ENCODE measurements around the gene CRHBP.
"Not testable (repeated sequence)": the region's sequence is repeated elsewhere in the genome, so short reads cannot be mapped to it uniquely, and the experiment has no call there.

The CRHBP gene

DNA sequence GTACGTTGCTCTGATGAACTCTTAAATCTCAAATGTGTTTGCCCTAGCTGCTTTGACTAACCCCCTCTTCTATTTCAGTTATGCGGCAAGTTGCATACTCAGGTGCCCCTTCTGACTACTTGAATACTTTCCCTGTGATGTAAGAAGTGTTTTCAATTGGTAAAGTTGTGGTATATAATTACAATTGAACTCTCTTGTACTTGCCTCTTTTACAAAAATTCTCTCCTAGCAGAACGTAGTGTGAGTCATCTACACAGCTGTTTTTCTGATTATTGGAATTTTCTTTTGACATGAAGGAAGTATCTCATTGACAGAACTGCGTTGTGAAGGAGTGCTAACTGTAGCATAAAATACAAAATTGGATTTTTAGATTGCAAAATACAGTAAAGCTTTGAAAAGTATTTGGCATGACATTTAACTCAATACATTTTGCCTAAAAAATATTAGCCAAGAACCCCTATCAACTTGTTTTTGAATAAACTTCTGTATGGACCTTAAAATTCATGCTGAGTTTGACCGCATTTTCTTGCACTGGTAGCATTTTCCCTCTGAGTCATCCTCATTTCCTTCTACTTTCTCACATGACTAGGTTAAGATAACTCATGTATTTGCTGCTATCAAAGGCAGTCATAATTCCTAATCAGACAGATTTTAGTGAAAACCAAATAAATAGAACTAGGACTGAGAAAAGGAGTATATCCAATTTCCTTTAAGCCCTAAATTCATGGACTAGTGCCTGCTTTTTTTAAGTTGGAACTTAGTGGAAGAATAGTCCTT is 6.3 kb downstream of the CRHBP start:
- peak; percentile 33 for DNase-seq (ENCODE audit: low read depth)

DNA sequence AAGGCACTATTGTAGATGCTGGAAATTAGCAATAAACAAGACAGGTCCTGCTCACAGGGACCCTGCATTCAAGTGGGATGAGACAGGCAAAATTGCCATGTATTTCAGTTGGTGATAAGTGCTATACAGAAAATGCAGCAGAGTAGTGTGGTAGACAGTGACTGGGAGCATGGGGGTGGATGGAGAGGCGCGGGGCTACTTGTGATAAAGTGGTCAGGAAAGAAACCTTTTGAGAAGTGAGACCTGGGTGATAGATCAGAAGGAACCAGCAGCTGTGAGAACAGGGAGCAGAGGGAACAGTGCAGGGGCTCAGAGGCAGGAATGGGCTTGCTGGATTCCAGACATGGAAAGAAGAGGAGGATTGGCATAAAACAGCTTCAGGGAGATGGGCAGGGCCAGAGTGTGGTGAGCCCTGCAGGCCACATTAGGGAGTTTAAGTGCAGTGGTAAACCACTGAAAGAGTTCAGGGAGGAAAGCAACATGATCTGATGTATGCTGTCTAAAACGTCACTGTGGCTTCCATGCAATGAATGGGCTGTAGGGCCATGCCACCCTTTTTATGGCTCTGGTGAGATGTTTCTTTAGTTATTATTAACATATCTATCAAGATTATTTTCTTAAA is 7.3 kb downstream of the CRHBP start:
- DNase-seq (ENCODE audit: low read depth), result peak; percentile 31

DNA sequence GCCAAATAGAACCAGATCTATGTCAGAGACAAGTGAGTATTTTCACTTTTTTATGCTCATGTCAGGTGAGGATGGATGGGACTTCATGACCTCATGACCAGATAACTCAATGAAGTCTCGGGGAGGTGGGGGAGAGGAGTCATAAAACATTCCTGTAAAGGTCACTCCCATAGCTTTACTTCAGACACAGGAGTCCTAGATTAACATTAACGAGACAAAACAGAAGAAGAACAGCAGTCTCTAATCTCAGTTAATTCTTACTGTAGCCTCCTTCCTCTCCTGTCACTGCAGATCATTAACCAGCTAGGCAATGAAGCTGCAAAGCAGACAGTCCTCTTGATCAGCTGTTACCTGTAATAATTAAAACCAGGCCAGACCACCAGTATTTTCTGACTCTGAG is 11.2 kb downstream of the CRHBP start:
- DNase-seq (ENCODE audit: low read depth), result no peak

DNA sequence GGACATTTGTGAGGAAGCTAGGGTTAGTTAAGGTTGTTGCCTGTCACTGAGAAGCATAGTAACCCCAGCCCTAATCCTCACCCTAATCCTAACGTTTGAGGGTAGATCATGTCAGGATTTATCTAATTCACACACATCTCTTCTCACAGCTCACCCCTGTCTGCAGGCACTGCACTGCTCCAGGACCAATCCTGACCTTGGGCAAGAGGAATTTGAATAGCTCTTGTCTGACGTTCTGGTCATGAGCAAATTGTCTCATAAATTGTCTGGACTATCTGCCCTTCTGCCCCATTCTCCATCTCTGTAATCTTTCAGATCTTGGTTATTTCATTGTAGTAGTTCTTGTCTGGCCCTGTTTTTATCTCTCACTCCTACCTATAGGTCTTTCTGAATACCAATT is 18.7 kb downstream of the CRHBP start:
- DNase-seq (ENCODE audit: low read depth), result no peak

DNA sequence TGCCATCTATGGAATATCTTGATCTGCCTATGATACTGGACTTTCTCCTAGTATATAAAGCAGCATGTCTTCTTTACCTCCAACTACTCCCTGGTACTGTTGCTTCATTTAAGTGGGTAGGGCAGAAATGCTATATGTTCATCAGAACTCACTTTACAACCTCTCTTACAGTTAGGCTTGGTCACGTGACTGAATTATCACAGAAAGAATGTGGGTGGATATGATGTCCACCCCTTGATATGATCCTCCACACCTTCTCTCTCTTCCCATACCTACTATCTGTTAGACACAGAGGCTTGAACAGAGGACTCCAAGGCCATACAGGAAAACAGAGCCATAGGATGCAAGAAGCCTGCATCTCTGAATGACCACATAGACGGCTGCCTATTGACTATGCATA is 19.8 kb downstream of the CRHBP start:
- no peak for DNase-seq (ENCODE audit: low read depth)

DNA sequence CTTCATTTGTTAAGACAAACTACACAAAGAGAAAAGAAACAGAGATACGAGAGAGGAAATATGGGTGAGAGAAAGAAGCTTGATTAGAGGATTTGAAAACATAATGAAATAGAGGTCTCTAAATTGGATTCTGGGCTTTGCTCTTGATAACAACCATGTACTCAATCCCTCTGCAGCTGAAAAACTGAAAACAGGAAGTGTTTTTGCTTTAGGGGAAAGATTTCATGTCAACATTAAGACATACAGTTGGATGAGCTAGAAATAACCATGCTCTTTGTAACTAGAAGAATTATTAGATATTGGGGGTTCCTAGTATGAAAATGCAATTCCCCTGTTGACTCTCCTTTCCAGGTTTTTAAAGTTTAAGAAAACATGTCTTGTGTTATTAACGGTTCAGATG is 21.9 kb downstream of the CRHBP start:
- DNase-seq (ENCODE audit: low read depth), result no peak

DNA sequence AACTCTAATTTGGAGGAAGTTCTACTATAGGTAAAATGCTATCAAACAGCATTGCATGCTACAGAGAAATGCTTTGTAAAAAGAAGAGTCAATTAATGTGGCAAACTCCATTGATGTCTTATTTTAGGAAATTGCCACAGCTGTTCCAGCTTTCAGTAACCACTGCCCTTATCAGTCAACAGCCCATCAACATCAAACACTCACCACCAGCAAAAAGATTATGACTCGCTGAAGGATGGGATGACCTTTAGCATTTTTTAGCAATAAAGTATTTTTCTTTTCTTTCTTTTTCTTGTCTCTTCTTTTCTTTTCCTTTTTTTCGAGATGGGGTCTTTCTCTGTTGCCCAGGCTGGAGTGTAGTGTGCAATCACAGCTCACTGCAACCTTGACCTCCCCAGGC is 26.0 kb downstream of the CRHBP start:
- DNase-seq (ENCODE audit: low read depth), result no peak

DNA sequence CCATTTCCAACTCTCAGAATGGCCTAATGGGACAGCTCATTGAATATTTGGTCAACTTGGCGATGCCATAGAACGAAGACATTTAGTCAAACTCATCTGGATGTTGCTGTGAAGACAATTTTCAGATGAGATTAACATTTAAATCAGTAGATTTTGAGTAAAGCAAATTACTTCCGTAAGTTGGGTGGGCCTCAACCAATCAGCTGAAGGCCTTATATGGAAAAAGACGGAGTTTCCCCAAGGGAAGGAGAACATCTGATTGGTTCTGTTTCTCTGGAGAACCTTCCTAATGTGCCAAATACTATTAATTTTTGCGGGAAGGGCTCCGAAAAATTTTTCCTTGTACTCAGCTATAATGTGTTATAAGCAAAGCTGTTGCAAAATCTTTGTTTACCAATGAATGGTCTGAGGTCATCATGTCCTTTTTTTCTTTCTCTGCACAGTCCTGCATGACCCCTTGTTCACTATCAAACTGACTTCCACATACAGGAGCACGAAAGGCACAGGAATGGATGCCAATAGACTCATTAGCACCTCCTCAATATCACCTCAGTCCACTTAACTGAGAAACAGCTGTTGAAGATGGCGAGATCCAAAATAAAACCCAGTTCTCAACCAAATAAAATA is 27.8 kb downstream of the CRHBP start:
- DNase-seq (ENCODE audit: low read depth), result no peak

DNA sequence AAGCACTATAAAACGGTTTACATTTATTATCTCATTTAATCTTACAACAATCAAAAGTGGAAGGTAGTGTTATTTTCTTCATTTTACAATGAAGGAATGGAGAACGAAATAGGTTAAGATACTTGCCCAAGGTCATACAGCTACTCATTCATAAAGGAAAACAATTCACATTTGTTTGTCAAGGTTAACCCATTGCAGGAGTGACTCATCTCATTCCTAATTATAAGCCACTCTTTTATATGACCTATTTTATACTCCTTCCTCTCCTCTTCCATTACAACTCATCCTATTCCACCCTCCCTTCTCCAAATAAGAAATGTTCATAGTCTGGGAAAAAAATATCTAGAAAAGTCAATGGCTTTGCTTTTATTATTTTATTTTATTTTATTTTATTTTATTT is 29.6 kb downstream of the CRHBP start:
- DNase-seq (ENCODE audit: low read depth), result no peak

DNA sequence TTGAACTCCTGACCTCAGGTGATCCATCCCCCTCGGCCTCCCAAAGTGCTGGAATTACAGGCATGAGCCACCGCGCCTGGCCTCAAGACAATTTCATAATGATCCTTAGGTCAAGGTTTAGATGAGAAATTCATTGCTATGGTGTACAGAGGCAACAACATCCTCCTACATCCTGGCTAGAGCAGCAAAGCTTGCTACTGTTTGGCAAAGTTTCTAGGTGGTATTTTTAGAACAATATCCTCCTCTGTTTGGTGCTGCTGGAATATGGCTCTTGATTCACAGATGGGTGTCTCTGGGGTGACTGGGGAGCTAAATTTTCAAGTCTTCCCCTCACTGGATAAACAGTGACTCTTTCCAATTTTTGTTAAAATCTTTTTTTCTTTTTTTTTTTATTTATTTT is 30.6 kb downstream of the CRHBP start:
- DNase-seq (ENCODE audit: low read depth), result no peak

DNA sequence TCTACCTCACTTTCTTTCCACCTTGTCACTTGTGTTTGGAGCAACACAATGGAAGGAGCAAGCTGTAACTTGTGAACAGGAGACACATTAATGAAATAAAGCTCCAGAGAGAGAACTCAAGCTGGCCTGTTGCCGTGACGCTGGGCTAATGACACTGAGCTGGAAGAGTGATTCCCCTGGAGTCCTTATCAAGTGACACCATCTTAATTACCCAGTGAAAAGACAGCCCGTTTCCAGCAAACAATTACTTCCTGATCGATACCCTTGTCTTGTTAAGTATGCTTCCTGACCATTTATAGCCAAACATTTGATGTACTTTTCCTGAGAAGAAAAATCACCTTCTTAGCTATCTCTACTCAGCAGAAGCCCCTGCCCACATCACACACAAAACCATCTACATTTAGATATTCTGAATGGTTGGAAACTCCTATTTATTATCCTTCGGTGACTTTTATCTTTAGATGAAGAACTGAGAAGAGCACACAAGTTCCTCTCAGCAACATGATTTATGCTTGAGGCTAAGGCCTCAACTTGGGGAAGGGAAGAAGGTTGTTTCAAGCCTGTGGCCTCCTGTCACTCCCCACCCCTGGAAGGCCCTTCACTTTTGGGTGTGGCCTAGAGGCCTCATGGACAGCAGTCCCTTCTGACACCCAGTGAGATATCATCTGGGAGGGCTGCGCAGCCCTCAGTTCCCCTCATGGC is 34.1 kb downstream of the CRHBP start:
- DNase-seq (ENCODE audit: low read depth), result no peak

DNA sequence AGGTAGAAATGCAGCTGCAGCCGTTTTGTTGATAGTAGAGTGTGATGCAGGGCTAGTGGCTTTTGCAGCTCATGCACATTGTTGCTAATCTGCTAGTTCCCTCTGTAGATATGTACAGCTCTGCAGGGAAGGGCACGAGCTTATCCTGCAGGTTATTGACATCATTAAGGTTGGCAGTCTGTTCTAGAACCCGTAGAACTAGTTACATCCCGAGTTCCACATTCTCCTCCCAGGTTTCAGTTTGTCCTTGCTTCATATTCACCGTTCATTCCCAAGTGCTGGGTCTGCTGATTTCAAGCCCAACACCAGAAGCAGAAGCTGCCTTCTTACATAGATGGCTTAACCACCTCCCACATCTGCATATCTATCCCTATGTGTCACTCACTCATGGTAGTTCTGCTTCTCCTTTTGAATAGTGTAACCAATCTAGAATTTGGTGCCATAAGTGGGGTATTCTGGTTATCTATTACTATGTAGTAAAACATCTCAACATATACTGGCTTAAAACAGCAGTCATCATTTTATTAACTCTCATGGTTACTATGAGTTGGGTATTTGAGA is 38.1 kb downstream of the CRHBP start:
- no peak for DNase-seq (ENCODE audit: low read depth)

DNA sequence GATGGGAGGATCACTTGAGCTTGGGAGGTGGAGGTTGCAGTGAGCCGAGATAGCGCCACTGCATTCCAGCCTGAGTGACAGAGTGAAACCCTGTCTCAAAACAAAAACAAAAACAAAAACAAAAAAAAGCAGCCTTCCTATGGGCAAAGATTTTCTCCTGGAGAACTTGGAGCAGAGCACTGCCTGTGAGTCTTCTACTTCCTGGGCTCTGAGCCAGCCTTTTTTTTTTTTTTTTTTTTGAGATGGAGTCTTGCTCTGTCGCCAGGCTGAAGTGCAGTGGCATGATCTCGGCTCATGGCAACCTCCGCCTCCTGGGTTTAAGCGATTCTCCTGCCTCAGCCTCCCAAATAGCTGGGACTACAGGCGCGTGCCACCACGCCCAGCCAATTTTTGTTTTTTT is 40.6 kb downstream of the CRHBP start:
- not testable (repeated sequence) for DNase-seq (ENCODE audit: low read depth)

DNA sequence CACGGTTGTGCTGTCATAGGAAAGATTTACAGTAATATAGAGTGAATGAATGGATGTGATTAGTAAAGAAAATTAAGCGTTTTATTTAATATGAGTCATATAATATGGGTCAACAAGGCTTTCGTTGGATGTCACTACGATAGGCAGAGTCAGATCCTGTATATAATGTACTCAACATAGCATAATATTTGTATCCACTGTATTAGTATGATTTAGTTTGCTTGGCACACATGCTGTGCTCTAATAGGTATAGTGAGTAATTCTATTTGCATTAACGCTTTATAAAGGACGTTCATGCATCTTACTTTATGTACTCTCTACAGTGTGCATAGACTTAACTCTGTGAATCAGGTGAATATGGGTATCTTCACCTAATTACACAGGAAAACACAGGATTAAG is 41.5 kb downstream of the CRHBP start:
- no peak for DNase-seq (ENCODE audit: low read depth)

DNA sequence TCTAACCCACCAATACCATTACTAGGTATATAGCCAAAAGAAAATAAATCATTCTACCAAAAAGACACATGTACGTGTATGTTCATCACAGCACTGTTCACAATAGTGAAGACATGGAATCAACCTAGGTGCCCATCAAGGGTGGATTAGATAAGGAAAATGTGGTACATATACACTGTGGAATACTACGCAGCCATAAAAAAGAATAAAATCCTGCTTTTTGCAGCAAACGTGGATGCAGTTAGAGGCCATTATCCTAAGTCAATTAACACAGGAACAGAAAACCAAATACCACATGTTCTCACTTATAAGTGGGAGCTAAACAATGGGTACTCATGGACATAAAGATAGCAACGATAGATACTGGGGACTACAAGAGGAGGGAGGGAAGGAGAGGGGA is 45.4 kb downstream of the CRHBP start:
- DNase-seq (ENCODE audit: low read depth), result not testable (repeated sequence)

DNA sequence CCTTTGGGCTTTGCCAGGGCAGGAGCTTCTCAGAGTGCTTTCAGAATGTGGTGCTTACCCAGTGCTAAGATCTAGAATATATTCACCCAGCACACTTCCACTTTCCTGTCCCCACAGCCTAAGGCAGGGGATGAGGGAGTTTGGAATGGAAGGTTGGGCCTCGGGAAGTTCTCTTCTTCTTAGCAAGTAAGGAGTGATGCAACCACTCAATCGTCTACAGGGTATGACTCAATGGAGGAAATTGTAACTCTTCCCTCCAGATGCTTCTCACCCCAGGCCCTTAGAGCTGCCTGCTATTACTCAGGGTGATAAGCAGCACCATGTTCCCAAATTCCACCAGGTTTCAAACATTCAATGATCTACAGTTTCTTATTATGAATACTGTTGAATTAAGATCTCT is 46.6 kb downstream of the CRHBP start:
- DNase-seq (ENCODE audit: low read depth), result peak; percentile 13

DNA sequence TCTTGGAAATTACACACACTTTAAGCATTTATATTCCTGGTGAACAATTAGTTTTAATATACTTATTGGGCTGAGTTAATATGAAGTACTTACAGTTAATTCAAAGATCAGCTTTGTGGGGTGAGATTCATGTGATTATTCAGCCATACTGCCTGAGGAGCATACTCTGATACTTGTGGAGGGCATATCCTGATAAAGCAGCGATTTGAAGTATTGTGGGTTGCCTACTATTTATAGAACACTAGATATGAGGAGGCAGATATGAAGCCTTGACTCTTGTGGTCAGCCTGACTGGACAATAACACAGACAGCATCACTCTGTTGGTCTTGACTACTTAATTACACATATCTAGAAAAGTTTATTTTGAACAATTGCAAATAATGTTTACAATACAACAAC is 50.4 kb downstream of the CRHBP start:
- DNase-seq (ENCODE audit: low read depth), result no peak

DNA sequence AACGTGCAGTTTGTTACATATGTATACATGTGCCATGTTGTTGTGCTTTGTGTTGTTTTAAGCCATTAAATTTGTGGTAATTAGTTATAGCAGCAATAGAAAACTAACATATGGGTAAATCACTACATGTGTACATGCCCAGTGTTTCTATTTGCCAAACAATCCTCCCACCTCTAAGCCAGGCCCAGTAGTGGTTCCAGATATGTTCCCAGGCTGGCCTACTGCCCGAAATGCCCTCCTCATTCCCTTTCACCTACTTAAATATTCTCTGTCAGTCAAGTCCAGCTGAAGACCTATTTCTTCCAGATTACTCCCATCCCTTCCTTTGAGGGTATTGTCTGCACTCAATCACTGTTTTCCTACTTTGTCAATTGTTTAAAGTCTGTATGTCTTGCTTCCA is 53.3 kb downstream of the CRHBP start:
- DNase-seq (ENCODE audit: low read depth), result no peak

DNA sequence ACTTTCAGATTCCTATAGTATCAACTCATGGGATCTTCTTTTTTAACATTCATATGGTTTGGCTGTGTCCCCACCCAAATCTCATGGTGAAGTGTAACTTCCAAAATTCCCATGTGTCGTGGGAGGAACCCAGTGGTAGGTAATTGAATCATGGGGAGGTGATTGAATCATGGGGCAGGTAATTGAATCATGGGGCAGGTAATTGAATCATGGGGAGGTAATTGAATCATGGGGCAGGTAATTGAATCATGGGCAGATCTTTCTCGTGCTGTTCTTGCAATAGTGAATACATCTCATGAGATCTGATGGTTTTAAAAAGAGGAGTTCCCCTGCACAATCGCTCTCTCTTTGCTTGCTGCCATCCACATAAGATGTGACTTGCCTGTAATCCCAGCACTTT is 55.6 kb downstream of the CRHBP start:
- no peak for DNase-seq (ENCODE audit: low read depth)

DNA sequence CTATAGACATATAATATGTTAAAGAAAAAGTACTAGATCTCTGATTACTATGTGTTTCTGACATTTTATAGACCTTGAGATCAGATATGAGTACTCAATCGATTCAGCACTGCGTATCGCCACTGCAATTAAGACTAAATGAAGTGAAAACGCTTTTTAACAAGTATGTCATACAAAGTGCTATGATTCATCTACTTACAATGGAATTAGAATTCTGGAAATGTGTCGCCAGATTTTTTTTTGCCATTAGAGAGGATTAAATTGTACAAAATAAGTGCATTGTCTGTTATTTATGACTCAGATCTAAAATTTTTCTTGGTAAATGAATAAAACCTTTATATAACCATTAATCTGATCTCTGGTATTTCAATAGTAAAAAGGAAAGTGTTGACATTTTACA is 57.4 kb downstream of the CRHBP start:
- no peak for DNase-seq (ENCODE audit: low read depth)

DNA sequence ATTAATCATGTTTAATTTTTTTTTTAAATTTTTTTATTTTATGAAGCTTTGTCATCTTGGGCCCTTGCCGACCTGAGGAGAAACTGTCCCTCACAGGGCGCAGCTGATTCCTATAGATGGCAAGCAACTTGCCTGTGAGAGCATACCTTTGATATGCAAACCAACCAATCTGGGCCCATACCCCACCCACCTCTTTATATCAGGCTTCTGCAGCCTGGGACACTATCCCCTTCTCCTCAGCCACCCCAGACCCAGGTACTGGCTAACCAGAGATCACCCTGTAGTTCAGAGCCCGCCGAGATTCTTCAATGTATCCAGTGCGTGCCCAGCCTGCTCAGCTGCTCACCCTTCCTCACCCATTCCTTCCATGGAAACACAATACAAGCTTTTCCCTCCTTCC is 58.7 kb downstream of the CRHBP start:
- DNase-seq (ENCODE audit: low read depth), result no peak

DNA sequence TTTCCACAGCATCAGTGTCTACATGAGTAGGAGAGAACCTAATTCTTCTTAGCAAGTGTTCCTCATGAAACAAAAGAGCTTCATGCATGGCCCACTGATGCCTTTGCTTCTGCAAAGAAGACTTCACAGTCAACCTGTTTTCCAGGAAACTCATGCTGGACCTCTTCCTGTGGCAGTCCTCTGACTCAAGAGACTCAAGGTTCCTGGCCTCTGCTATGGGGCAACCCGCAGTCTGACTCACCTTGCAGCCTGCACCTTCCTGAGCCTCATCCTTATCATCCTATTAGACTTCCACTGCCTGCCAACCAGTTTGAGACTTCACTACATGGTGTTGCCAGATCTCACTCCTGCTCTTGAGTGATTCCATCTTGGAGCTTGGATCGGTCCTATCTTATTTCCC is 59.8 kb downstream of the CRHBP start:
- DNase-seq (ENCODE audit: low read depth), result no peak

All from stromal cell of bone marrow (primary cell).